Activated CD8-positive, alpha-beta memory T cell treated with anti-CD3 and anti-CD28 coated beads, Interleukin-2, amount 10 ng/mL, durations not matched to agents 7 days and 5 days (primary cell): ENCODE data around the gene PLK5. TPM values are rescaled to one million over a fixed set of nuclear protein-coding genes. Genes with fewer than 3 reads are reported as not detected.

Experiments
- ATAC-seq: fragments of 150-1000 bp; cut with Tn5 transposase; one replicate; pipeline ENCODE4 v1.10.0; 2021; ENCODE audit warnings: moderate library complexity
- CTCF ChIA-PET: fragments of 350-600 bp; sonication (Branson Sonifier 250); formaldehyde crosslinking; loops from one replicate; lab custom pipeline; 2021; ENCODE audit warnings: antibody characterized with exemption; lab: Charles Lee
- DNase-seq: peaks from one replicate; pipeline ENCODE4 v3.0.0-alpha.2; 2020
- H3K27ac Mint-ChIP-seq: one replicate; pipeline ENCODE4 v1.8.0; 2021; ENCODE audit warnings: mild to moderate bottlenecking, mixed read lengths
- H3K27me3 Mint-ChIP-seq: one replicate; pipeline ENCODE4 v1.8.0; 2021; ENCODE audit warnings: mixed read lengths
- H3K36me3 Mint-ChIP-seq: one replicate; pipeline ENCODE4 v1.8.0; 2021; ENCODE audit warnings: mild to moderate bottlenecking, mixed read lengths
- H3K4me1 Mint-ChIP-seq: one replicate; pipeline ENCODE4 v1.8.0; 2021; ENCODE audit warnings: mixed read lengths
- H3K4me3 Mint-ChIP-seq: one replicate; pipeline ENCODE4 v1.8.0; 2021; ENCODE audit warnings: mild to moderate bottlenecking, moderate library complexity, mixed read lengths
- H3K9me3 Mint-ChIP-seq: one replicate; pipeline ENCODE4 v1.8.0; 2022; ENCODE audit warnings: low read depth, mixed read lengths
- total RNA-seq, 2 experiments: library from RNA; stranded (reverse); gene quantifications; one replicate each; pipeline ENCODE4 v1.2.3, GENCODE V29; 2021

PLK5 gene
- total RNA-seq, 2 experiments from 2014 or later = not detected

DNA sequence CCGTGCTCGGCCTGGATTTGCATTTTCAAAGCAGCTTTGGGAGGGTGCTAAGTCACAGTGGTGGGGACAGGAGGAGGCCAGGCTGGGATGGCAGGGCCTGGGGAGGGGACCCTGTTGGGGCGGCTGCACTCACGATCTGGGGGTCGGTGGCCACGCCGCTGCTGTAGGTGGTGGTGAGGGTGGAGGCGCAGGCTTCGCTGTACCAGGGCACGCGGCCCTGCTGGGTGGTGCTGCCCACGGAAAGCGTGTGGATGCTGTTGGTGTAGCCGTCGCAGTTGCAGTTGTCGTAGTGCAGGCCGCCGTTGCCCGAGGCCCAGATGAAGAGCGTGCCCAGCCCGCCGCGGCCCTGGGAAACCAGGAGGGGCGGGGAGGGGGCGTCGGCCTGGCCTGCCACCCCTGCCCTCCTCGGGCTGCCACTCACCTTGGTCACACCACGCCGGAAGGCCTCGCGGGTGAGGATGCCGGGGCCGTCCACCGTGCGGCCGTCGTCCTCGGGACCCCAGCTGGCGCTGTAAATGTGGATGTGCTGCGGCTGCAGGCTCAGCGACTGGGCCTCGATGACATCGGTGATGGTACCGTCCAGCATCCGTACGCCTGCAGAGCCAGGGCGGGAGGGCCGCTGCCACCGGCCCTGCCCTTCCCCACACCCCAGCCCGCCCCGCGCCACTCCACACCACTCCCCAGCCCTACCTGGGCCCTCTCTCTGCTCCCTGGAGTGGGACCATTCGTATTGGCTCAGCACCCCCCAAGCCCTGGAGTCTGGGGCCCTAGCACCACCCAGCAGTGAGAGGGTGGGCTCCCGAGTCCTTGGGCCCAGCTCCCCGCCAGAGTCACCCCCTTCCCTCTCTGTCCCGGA is 36.9 kb upstream of the PLK5 start:
- CTCF ChIA-PET = no interaction called here

DNA sequence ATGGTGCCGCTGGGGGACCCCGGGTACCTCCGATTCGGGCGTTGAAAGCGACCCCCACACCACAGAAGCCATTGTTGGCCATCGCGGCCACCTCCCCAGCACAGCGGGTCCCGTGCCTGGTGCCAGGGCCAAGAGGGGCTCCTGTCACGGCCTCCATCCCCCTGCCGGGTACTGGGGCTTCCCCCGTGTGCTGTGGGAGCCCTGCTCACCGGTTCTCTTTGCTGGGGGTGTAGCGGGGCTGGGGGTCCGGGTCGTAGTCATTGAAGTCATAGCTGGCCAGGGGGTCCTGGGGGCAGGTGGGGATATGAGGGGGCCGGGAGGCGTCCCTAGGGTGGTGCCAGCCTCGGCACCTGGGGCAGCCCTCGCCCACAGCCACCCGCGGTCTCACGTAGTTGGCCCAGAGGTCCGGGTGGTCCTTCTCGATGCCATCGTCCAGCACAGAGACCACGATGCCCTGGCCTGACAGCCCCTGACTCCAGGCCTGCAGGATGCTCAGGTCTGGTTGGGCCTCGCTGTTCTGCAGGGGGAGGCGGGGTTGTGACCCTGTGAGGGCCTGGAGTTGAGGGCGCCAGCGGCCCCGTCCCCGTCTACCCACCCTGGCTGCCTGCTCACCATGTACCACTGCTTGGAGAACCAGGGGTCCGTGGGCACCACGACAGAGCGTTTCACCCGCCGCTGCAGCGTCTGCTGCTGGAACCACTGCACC is 36.1 kb upstream of the PLK5 start:
- no peak for DNase-seq
- H3K36me3 Mint-ChIP-seq = no peaks in the 10 kb centered on the region
- ATAC-seq = no peak
- CTCF ChIA-PET = no interaction called here
- H3K4me1 Mint-ChIP-seq = peaks cover 13% of the 10 kb centered on the region
- H3K27me3 Mint-ChIP-seq = peaks cover 9% of the 10 kb centered on the region
- no peaks in the 10 kb centered on the region for H3K9me3 Mint-ChIP-seq
- H3K4me3 Mint-ChIP-seq = no peak overlapping the region
- no peak overlapping the region for H3K27ac Mint-ChIP-seq

More for the DNA sequence above, 36.9 kb upstream of the PLK5 start:
- ATAC-seq (no peak), DNase-seq (no peak)
- Mint-ChIP-seq H3K27me3 (peaks cover 5% of the 10 kb centered on the region), H3K4me3 (no peak overlapping the region), H3K27ac (no peak overlapping the region), H3K36me3 (no peaks in the 10 kb centered on the region), H3K9me3 (no peaks in the 10 kb centered on the region), H3K4me1 (peaks cover 13% of the 10 kb centered on the region)

DNA sequence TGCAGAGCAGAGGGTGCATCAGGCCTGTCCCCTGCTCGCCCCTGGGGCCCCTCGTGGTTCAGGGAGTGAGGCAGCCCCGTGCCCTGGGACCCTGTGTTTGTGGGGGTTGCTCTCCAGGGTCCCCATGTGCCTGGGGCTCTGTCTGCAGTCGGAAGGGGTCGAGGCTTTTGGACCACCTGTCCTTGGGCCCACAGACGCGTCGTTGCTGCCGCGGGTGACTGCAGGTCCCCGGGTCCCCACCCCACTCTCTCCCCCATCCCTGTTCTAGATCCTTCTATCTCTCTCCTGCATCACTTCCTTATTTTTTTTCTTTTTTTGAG is 35.6 kb upstream of the PLK5 start:
- no peak for ATAC-seq
- Mint-ChIP-seq H3K27ac (no peak overlapping the region), H3K36me3 (no peaks in the 10 kb centered on the region), H3K4me1 (peaks cover 13% of the 10 kb centered on the region), H3K27me3 (peaks cover 9% of the 10 kb centered on the region), H3K9me3 (no peaks in the 10 kb centered on the region), H3K4me3 (no peak overlapping the region)
- no peak for DNase-seq
- CTCF ChIA-PET = no interaction called here

DNA sequence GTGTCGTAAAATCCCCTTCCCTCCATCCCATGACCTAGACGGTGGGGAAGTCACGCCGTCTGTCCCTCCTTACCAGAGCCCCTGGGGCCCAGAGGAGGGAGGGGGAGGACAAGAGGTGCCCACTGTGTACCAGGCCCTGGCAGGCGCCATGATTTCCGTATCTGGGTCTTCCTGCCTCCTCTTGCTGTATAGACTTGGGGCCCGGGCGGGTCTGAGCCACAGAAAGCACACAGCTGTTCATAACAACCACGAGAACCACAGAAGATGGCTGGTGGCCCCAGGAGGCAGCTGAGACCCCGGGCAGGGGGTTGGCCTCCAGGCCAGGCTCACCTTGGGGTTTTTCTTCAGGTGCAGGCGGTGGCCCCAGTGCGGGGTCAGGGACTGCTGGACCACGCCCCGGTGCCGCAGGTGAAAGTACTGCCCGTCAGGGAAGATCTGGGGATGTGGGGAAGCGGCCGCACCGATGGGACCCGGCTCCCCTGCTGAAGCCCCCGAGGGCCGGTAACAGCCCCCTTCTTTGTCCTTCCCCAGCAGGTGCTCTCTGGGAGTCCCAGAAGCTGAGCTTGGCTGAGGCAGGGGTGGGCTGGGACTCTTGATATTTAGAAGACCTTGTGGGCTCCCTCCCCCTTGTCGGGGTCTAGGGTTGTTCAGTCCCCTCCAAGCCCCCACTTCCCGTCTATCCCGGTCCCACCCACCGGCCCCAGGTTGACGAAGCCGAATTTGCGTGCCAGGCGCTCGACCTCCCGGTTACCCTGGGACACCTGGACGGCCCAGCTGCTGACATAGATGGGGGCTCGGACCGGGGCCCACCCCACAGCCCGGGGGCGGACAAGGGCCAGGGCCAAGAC is 34.2 kb upstream of the PLK5 start:
- Mint-ChIP-seq H3K36me3 (no peaks in the 10 kb centered on the region), H3K4me1 (peaks cover 13% of the 10 kb centered on the region), H3K4me3 (peak overlapping the region; percentile 54), H3K9me3 (no peaks in the 10 kb centered on the region), H3K27me3 (peaks cover 9% of the 10 kb centered on the region), H3K27ac (peak overlapping the region; percentile 19)
- no peak for ATAC-seq
- DNase-seq = no peak
- CTCF ChIA-PET = interaction anchor here (1.3 to 2.5 kb wide), 3 partner anchors 10 to 57 kb away, joined by 3 to 8 read pairs (median 3); no protein-coding TSS in a partner anchor

DNA sequence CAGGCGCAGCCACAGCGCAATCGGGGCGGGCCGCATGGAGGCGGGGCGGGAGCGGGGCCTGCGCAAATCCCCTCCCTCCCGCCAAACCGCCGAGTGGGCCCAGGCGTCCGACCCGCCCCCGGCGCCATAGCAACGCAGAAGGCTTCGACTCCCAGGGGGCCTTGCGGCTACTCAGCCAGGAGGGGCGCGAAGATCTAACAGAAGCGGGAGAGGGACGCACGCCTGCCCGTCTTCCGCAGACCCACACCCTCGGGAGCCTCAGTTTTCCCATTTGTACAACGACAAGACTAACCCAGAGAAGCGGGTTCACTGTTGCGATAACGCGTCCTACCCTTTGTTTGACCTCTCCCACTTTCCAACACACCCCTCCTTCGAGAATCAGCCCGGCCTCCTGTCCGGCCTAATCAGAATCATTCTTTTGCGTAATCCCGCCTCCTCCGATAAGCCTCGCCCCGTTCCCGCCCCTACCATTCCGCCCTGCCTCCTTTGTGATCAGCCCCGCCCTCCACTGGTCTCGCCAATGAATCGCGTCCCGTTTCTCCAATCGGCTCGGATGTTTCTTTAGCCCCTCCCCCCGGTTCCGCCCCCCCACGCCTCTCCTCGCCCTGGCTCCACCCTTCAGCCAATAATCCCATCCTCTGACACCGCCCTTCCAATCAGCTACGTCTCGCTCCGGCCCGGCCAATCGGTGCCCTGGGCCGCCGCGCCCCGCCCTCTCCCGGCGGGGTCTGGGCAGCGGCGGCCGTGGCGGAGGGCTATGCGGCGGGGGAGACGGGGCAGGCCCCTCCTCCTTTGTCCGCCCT is 33.4 kb upstream of the PLK5 start, which contains the start of gene PCSK4:
PCSK4 (minus strand) TSS at position 40 of the 803 bp plus-strand sequence; CDS start at position 36, 4 bp downstream.
- peak within 1 kb of the TSS; percentile 75 for H3K4me3 Mint-ChIP-seq
- peaks cover 9% of the 10 kb centered on the region for H3K27me3 Mint-ChIP-seq
- ATAC-seq = peak; percentile 91
- peak within 1 kb of the TSS; percentile 75 for H3K27ac Mint-ChIP-seq
- H3K36me3 Mint-ChIP-seq = no peaks in the 10 kb centered on the region
- peaks cover 13% of the 10 kb centered on the region for H3K4me1 Mint-ChIP-seq
- DNase-seq = peak; percentile 98
- CTCF ChIA-PET = interaction anchor here (0.6 to 2.5 kb wide), 9 partner anchors 10 to 335 kb away, joined by 3 to 8 read pairs (median 4); partner anchors contain the start of gene UQCR11
- no peaks in the 10 kb centered on the region for H3K9me3 Mint-ChIP-seq

DNA sequence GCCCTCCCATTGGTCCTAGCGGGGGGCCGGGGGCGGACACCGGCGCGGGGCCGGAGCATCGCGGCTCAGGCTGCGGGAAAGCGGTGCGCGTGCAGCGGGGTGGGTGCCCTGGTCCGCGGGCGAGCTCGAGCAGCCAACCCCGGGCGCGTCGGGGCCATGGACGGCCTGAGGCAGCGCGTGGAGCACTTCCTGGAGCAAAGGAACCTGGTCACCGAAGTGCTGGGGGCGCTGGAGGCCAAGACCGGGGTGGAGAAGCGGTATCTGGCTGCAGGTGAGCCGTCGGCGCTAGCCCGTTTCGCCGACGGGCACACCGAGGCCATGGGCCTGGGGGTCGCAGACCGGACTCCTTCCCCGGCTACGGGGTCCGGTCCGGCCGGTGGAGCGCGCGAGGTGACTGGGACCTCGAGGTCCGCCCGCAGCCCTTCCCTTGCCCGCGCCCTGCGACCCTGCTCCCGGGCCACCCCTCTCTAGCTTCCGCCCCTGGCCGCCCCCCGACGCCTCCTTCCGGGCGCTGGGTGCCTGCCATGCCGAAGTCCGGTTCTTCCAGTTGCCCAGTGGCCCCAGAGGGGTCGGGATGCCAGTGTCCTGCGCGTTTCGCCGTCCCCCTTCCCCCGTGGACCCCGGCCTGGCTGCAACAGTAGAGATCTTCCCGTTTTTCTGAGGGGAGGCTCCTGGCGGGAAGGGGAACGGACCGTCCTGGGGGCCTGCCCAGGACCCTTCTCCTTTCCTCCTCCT is 32.6 kb upstream of the PLK5 start, which contains the start of gene REEP6:
REEP6 (plus strand) TSS at position 68 of the 735 bp plus-strand sequence; CDS start at position 157, 89 bp downstream.
- peak within 1 kb of the TSS; percentile 75 for H3K4me3 Mint-ChIP-seq

DNA sequence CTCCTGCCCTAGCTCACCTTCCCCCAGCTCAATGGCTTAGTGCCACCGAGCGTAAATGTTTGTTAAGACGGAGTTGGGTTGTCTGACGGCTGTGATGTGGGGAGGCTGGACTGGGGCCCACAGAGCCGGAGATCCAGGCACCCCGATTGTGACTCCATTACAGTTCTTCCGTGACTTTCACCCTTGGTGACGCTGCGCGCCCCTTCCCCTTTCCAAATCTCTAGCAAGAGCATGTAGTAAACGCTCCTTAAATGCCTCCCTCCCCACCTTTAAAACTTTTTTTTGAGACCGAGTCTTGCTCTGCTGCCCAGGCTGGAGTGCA is 32.1 kb upstream of the PLK5 start:
- Mint-ChIP-seq H3K27ac (no peak overlapping the region), H3K4me3 (peak overlapping the region; percentile 51), H3K27me3 (peaks cover 9% of the 10 kb centered on the region), H3K9me3 (no peaks in the 10 kb centered on the region), H3K36me3 (no peaks in the 10 kb centered on the region), H3K4me1 (peaks cover 13% of the 10 kb centered on the region)
- DNase-seq (no peak), ATAC-seq (no peak)
- CTCF ChIA-PET = interaction anchor here (1.0 to 1.7 kb wide), 2 partner anchors 10 to 37 kb away, joined by 4 read pairs; no protein-coding TSS in a partner anchor

More for the DNA sequence above, 32.6 kb upstream of the PLK5 start, which contains the start of gene REEP6:
- H3K4me1 Mint-ChIP-seq = peaks cover 13% of the 10 kb centered on the region
- DNase-seq (no peak), ATAC-seq (no peak)
- H3K36me3 Mint-ChIP-seq = no peaks in the 10 kb centered on the region
- CTCF ChIA-PET = interaction anchor here (0.8 to 2.5 kb wide), 7 partner anchors 9 to 335 kb away, joined by 3 to 8 read pairs (median 4); partner anchors contain the start of gene UQCR11
- H3K27ac Mint-ChIP-seq = peak within 1 kb of the TSS; percentile 75
- H3K9me3 Mint-ChIP-seq = no peaks in the 10 kb centered on the region
- H3K27me3 Mint-ChIP-seq = peaks cover 9% of the 10 kb centered on the region

DNA sequence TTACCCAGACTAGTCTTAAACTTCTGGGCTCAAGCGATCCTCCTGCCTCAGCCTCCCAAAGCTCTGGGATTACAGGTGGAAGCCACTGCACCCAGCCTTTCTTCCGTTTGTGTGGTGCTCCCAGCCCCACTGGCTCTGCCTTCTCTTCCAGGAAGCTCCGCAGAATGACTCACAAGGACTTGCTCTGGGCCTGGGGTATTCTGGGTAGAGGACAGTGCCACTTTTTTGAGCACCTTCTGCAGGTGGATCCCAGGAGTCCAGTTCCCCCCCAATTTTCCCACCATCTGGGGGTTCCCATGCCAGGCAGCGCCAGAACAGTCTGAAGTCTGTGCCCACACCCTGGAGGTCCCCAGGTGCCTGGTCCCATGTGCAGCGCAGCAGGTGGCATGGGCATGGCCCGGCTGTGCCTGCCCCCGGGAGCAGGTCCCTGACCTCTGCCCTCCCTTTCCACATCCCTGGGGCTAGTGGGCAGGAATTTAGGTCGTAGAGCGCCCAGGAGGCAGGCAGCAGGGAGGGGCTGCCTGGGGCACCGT is 31.3 kb upstream of the PLK5 start:
- CTCF ChIA-PET = interaction anchor here (1.7 kb wide), 1 partner anchor 38 kb away, joined by 4 read pairs; no protein-coding TSS in a partner anchor
- Mint-ChIP-seq H3K27ac (no peak overlapping the region), H3K4me3 (no peak overlapping the region), H3K9me3 (no peaks in the 10 kb centered on the region), H3K36me3 (no peaks in the 10 kb centered on the region), H3K27me3 (peaks cover 9% of the 10 kb centered on the region), H3K4me1 (peaks cover 13% of the 10 kb centered on the region)
- ATAC-seq (no peak), DNase-seq (no peak)

DNA sequence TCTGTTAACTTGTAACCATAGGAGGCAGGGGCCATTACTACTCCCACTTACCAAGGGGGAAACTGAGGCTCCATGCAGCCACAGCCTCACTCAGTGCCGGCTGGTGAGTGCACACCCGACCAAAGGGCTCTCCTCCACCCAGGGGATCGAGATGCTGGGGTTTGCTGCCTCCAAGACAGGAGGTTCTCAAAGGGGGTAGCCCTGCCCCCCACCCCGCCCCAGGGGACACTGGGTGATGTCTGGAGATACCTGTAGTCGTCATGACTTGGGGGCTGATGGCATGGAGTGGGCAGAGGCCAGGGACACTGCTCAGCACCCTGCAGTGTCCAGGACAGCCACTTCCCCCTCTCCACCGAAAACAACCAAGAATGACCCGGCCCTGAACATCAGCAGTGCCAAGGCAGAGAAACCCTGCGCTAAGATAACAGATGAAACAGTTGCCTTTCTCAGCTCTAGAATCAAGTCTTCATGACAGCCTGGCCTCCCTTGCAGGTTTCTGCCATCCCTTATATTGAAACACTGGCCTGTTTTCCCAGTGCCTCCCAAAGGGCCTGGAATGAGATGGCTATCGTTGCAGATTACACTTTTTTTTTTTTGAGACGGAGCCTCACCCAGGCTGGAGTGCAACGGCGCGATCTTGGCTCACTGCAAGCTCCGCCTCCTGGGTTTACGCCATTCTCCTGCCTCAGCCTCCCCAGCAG is 29.6 kb upstream of the PLK5 start:
- no peak for ATAC-seq
- H3K4me3 Mint-ChIP-seq = no peak overlapping the region
- CTCF ChIA-PET = no interaction called here

DNA sequence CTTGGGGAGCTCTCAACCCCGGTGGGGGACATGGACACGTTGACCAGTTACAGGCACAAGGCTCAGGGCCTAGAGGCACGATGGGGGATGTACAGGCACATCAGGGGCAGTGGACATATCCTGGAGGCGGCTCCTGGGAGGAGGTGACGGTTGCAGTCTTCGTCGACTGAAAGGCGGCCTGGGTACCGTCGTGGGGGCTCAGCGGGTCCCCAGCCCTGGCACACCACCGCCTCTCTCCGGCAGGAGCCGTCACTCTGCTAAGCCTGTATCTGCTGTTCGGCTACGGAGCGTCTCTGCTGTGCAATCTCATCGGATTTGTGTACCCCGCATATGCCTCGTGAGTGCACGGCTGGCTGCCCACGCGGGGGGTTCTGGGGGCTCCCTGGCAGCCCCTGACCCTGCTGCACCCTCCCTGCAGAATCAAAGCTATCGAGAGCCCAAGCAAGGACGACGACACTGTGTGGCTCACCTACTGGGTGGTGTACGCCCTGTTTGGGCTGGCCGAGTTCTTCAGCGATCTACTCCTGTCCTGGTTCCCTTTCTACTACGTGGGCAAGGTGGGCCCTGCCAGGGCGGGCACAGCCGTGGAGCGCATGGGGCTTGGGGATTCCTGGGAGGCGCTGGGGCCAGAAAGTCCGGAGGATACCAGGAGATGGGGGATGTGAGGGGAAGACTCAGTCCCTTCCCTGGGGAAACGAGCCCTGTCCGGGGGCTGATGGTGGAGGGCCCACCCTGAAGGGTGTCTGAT is 28.7 kb upstream of the PLK5 start:
- ATAC-seq = no peak
- Mint-ChIP-seq H3K9me3 (no peaks in the 10 kb centered on the region), H3K36me3 (no peaks in the 10 kb centered on the region), H3K4me1 (peaks cover 7% of the 10 kb centered on the region), H3K4me3 (no peak overlapping the region), H3K27ac (no peak overlapping the region), H3K27me3 (peaks cover 9% of the 10 kb centered on the region)
- CTCF ChIA-PET = no interaction called here
- no peak for DNase-seq

More for the DNA sequence above, 29.6 kb upstream of the PLK5 start:
- no peak for DNase-seq
- H3K36me3 Mint-ChIP-seq = no peaks in the 10 kb centered on the region
- H3K27me3 Mint-ChIP-seq = peaks cover 9% of the 10 kb centered on the region
- no peaks in the 10 kb centered on the region for H3K9me3 Mint-ChIP-seq
- H3K4me1 Mint-ChIP-seq = peaks cover 12% of the 10 kb centered on the region
- no peak overlapping the region for H3K27ac Mint-ChIP-seq
